GM21360 (cell line): ENCODE results near the gene FBXW11.

ENCODE experiments used
- ATAC-seq: cut with Tn5 transposase; IDR thresholded peaks from one replicate; pipeline ENCODE4 v1.9.1; 2021; ENCODE audit warnings: mild to moderate bottlenecking, moderate library complexity; ENCODE audit not compliant: unreplicated experiment

FBXW11 gene

GRCh38 chr5:172006321-172007174 is at the start of gene FBXW11:
FBXW11 (minus strand) TSS chr5:172006638; CDS start chr5:172006502, 136 bp downstream.
- peak; percentile 81 for ATAC-seq

- ATAC-seq = no peak
These were observed 49.6 kb upstream of the FBXW11 start for GRCh38 chr5:172055996-172056395.

DNA sequence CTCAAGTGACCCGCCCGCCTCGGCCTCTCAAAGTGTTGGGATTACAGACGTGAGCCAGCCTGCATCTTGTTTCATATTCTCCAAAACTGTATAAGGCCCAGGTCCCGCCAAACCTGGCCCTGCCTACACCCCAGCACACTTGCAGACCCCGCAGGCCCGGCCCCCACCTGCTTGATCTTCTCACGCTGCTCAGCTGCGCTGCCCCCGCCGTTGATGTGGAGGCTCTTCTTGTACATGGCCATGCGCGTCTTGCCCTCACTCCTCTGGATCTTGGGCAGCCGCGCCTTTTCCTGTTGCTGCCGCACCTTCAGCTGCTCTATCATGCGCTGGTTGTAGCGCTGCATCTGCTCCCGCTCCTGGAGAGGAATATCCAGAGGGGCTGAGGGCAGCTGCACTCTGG is 49.0 kb upstream of the FBXW11 start:
- no peak for ATAC-seq

DNA sequence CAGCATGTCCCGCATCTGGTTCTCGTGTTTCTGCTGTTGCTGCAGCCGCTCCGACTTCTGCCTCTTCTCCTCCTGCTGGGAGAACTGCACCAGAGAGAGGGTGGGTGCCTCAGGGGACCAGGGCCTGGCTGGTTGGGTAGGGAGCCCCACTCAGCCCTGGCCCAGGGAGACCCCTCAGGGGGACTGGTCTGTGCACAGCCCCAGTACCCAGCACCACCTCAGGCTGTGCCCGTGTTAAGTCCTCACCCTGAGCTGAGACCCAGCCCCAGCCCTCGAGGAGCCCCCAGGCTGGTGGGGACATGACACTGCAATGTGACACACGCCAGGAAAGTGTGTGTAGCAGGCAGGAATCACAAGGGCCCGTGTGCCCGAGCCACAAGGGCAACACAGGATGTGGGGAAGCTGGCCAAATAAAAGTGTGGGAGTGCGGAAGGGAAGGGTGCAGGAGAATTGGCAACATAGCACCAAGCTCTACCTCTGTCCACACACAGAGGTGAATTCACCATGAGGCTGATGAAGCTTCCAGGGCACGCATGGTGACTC is 48.2 kb upstream of the FBXW11 start:
- ATAC-seq = no peak

DNA sequence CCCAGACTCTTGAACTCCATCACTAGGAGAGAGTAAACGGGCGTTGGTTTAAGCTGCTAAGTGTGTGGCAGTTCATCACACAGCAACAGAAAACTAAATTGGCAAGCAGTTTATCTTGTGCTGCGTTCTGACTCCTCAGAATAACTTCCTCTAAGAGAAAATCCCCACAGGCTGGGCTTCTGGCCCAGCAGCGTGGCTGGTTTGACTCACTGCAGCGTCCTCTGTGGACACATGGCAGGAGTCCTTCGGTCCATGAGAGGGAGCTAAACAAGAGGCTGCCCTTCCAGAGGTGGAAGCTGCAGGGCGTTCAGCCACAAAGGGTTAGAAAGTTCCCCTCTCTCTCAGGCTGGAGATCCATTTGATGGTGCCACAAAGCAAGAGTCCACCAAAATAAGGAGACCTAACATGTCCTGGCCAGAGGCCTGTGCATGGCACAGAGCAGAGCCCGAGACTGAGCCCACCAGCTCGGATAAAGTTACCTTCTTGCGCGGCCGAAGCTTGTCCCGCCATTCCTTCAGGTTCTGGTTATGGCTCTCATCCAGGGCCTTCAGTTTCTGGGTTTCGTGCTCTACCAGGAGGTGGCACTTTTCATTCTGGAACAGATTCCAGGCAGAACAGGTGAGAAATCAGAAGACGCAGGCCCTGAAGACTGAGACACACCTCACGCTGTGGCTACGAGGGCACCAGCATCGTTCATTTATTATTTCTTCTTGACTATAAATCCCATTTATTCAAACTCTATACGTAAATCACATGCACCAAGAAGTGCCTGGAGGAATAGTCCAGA is 46.2 kb upstream of the FBXW11 start:
- ATAC-seq = no peak

GRCh38 chr5:172051643-172052339 is 45.4 kb upstream of the FBXW11 start:
- no peak for ATAC-seq

DNA sequence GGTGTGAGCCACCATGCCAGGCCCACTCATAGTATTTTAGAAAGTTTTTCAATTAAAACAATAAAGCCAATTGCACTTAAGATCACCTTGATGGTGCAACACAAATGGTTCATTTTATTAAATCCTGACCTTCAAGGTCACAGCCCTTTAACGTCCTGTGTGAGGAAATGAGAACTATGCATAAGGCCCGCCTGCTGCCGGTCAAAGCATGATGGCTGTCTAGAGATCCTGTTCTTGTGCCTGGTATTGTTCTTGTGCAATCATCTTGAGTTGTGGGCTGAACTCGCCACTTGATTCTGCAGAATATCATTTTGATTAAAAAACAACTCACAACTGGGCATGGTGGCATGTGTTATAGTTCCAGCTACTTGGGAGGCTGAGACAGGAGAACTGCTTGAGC is 43.6 kb upstream of the FBXW11 start:
- no peak for ATAC-seq

DNA sequence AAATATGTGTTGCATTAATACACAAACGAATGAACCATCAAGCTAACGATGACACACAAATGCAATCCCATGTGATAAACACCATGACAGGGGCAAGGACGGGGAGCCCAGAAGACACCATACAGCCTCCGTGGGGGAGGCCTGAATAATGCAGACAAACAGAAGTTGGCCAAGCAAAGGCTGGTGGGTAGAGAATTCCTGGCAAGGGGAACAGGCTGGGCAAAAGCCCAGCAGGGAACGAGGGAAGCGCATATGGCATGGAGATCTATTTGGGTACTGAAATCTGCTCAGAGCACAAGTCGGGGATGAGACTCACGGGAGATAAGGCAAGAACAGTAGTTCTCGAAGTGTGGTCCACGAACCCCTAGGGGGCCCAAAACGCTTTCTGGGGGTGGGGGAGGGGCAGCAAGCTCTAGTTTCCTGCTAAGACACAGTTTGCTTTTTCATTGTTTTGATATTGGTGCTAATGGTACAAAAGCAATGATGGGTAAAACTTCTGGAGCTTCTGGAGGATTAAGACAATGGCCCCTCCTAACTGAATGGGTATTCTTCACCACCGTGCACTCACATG is 42.9 kb upstream of the FBXW11 start:
- no peak for ATAC-seq

DNA sequence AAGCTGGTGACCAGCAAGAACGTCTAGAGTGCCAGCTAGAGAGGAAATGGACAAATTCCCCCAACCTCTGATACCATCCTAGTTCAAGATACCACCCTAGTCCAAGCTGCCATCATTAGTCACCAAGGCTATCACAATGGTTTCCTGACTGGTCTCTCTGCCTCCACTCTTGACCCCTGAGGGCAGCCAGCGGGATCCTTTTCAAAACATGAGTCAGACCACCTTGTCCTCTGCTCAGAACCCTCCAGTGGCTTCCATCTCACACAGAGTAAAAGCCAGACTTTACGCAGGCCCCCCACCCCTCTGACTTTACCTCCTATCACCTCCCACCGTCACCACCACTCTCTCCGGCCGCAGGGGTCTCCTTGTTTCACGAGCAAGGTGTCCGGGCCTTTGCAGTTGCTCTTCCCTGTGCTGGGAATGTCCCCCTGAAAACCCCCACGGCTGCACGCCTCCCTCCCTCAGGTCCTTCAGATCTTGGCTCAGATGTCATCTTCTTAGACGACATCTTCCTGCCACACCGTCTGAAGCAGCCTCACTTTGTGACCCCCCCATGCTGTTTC is 42.2 kb upstream of the FBXW11 start:
- no peak for ATAC-seq

DNA sequence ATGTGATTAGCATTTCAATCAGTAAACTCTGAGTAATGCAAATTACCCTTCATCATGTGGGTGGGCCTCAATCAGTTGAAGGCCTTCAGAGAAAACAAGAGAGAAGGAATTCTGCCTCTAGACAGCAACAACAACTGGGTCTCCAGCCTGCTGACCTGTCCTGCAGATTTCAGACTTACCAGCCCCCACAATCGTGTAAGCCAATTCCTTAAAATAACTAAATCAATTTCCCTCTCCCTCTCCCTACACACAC is 41.7 kb upstream of the FBXW11 start:
- no peak for ATAC-seq

GRCh38 chr5:172046593-172046992 is 40.2 kb upstream of the FBXW11 start:
- ATAC-seq = no peak

DNA sequence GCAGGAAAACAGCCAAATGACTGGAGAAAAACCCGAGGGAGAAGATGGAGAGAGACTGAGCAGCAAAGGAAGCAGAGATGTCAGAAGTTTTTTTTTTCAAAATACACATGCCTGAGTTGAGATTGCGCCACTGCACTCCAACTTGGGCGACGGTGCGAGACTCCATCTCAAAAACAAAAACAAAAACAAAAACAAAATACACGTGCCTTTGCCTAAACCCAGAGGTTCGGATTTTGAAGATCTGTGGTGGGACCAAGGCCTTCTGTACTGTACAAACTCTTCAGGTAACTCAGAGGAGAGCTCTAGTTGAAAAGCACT is 38.8 kb upstream of the FBXW11 start:
- no peak for ATAC-seq

- no peak for ATAC-seq
These were observed 38.3 kb upstream of the FBXW11 start for GRCh38 chr5:172044631-172045314.

DNA sequence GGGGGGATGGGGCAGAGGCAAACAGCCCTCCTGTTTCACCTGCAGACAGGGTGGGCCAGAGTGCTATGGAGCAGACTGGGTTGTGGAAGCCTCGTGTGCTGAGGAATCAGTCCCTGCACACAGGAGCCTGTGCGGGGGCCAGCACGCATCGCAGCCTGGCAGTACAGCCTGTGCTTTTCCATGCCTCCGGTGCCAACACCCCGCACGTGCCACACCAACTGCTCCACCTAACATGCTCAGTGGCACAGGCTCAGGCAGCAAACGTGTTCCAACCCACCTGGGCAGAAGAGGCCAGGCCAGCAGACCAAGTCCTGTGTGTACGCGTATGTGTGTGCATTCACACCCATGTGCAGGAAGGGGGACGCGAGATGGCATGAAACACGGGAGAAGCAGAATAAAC is 37.4 kb upstream of the FBXW11 start:
- no peak for ATAC-seq

DNA sequence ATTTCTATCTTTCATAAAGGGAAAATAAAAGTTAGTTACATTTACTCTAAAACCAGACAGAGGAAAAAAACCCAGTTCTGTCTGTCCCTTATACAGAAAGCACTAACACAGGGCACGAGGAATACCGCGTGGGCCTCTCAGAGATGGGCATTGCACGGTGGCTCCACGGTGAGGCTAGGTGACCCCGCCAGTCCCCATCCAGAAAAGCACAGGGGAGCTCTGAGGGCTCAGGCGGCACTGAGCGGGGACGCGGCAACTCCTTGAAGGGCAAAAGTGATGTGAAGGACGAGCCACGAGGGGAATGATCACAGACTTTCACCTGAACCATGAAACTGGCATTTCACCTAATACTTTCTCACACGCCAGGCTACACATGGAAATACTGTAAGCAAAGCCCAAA is 35.7 kb upstream of the FBXW11 start:
- no peak for ATAC-seq

- no peak for ATAC-seq
These were observed 31.7 kb upstream of the FBXW11 start for GRCh38 chr5:172038167-172038566.

DNA sequence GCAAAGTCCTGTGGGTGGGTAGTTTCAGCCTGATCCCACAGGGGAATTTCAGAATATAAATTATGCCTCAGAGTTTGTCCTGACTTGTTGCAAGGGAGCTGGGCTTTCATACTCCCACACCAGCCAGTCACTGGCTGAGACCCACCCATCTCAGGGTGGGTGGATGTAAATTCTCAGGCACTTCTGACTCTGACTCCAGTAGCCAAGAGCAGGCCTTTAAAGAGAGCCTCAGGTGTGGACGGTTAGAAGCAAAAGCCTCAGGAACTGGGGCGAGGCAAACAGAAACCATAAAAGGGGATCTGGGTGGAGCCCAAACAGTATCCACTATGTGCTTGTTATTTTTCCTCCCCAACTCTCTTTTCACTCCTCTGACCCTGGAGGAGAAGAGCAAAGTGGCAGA is 28.6 kb upstream of the FBXW11 start:
- peak; percentile 80 for ATAC-seq

GRCh38 chr5:172031894-172032461 is 25.5 kb upstream of the FBXW11 start:
- ATAC-seq = no peak

- no peak for ATAC-seq
These were observed 23.4 kb upstream of the FBXW11 start for GRCh38 chr5:172029876-172030275.

DNA sequence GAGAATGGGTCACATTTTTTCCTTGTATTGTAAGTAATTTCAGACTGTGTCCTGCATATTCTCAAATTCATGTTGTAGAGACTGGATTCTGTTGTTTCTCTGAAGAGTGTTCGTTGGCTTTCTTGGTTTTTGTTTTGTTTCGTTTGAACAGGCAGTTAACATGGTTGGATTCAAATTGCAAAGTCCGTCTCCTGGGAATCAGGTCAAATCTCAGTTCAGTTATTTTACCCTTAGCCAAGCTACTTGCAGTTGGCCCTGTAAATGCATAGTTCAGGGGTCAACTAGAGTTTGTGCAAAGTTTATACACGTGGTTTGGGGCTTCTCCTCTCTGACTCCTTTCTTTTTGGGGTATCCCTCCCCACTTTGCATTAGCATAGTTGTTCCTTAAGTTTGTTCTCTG is 21.7 kb upstream of the FBXW11 start:
- no peak for ATAC-seq
